Measurements from ENCODE around the gene BMPR1B. TPM values are rescaled to one million over a fixed set of nuclear protein-coding genes. Genes with fewer than 3 reads are reported as not detected.

The BMPR1B gene
- total and polyA plus RNA-seq, 2 of the 4 experiments (the other 2 are of a cell fraction): 0.24 to 0.90 TPM

- Histone ChIP-seq H3K27me3 (ENCODE audit: control insufficient read depth, insufficient read depth, low read length) (no peaks in the 10 kb centered on the region), H4K20me1 (ENCODE audit: insufficient read depth, low read length) (no peaks in the 10 kb centered on the region), H2AK9ac (replicated peaks; ENCODE audit: low read depth, low read length, poor library complexity) (no peak overlapping the region), H3K56ac (ENCODE audit: extremely low read depth, insufficient read depth, low read length) (no peak overlapping the region), H3K14ac (replicated peaks; ENCODE audit: low read depth, low read length) (no peak overlapping the region), H3K9ac (ENCODE audit: low read depth, low read length) (no peak overlapping the region), H3K4ac (ENCODE audit: low read depth, low read length) (no peak overlapping the region), H3K4me2 (ENCODE audit: low read depth, low read length) (no peak overlapping the region), H2BK15ac (ENCODE audit: low read depth, low read length) (no peak overlapping the region), H2BK120ac (ENCODE audit: low read depth, low read length) (no peak overlapping the region), H3K9me1 (ENCODE audit: insufficient read depth, low read length) (no peaks in the 10 kb centered on the region), H3K23ac (ENCODE audit: low read depth, low read length) (no peak overlapping the region), H2AK5ac (ENCODE audit: low read depth, low read length) (no peak overlapping the region), H3K18ac (ENCODE audit: low read depth, low read length) (no peak overlapping the region), H3K79me1 (ENCODE audit: low read depth in 1 of 2, low read length in 2 of 2) (no peaks in the 10 kb centered on the region), H2BK20ac (ENCODE audit: low read depth, low read length) (no peak overlapping the region), H4K8ac (ENCODE audit: low read depth in 2 of 2, low read length in 2 of 2) (no peak overlapping the region), H3K9me3 (ENCODE audit: control insufficient read depth, insufficient read depth, low read length) (no peaks in the 10 kb centered on the region), H4K91ac (ENCODE audit: insufficient read depth, low read depth, low read length) (no peak overlapping the region), H3K4me3 (ENCODE audit: insufficient read depth, low read depth, low read length) (no peak overlapping the region), H3K36me3 (ENCODE audit: control insufficient read depth, insufficient read depth, low read length) (no peaks in the 10 kb centered on the region), H2BK5ac (ENCODE audit: low read depth, low read length, poor library complexity, severe bottlenecking) (no peak overlapping the region), H4K5ac (ENCODE audit: low read depth, low read length) (no peak overlapping the region), H3K27ac (ENCODE audit: insufficient read depth, low read length) (no peak overlapping the region), H2AFZ (replicated peaks; ENCODE audit: low read length, poor library complexity) (no peak overlapping the region), H3K4me1 (ENCODE audit: control insufficient read depth, insufficient read depth, low read length) (no peaks in the 10 kb centered on the region)
- ChIA-PET CTCF (no interaction called here), POLR2A (ENCODE audit: unreplicated experiment) (no interaction called here)
- in situ Hi-C loops (cut with MboI; ENCODE audit: low sequenced_read_pairs): no loop called here
- no peak for TF ChIP-seq MAFK (IDR thresholded peaks at IDR 0.05; ENCODE audit: low read depth, low read length)
- no peak for TF ChIP-seq SMC3 (IDR thresholded peaks at IDR 0.05; ENCODE audit: low read depth, low read length)
- no peak for TF ChIP-seq POLR2A (IDR thresholded peaks at IDR 0.05; ENCODE audit: low read depth, low read length)
- TF ChIP-seq RAD21 (IDR thresholded peaks at IDR 0.05; ENCODE audit: low read length): no peak
- TF ChIP-seq RFX5 (IDR thresholded peaks at IDR 0.05; ENCODE audit: low read depth, low read length): no peak
- no peak for TF ChIP-seq FOS (IDR thresholded peaks at IDR 0.05; ENCODE audit: low read depth, low read length)
- no peak for TF ChIP-seq CHD1 (IDR thresholded peaks at IDR 0.05; ENCODE audit: low read depth, low read length)
- no peak for TF ChIP-seq RCOR1 (IDR thresholded peaks at IDR 0.05; ENCODE audit: insufficient replicate concordance, low read length)
- TF ChIP-seq CEBPB (IDR thresholded peaks at IDR 0.05; ENCODE audit: low read depth, low read length): no peak
- TF ChIP-seq CTCF (conservative IDR thresholded peaks at IDR 0.05; ENCODE audit: low read depth, low read length): no peak
- TF ChIP-seq BHLHE40 (IDR thresholded peaks at IDR 0.05; ENCODE audit: low read depth, low read length): no peak
- no peak for TF ChIP-seq MXI1 (IDR thresholded peaks at IDR 0.05; ENCODE audit: borderline replicate concordance, low read depth, low read length)
- no peak for TF ChIP-seq USF2 (IDR thresholded peaks at IDR 0.05; ENCODE audit: low read depth, low read length)
- intact Hi-C loops (cut with micrococcal nuclease): no loop called here
- BruUV-seq (replicated peaks): no TSS peak
- DNase-seq (no peak), ATAC-seq (ENCODE audit: low read depth) (no peak)
- no CpG with 5 or more reads among the region's 3 CpGs for WGBS, 2 experiments (ENCODE audit: extremely low coverage in 2 of 2, insufficient read length in 1 of 2)
- dilution Hi-C loops (cut with HindIII; ENCODE audit: low sequenced_read_pairs, unreplicated experiment): no loop called here
Measured at GRCh38 chr4:94957030-94957429, 199.3 kb downstream of the BMPR1B start.

All from IMR-90 (cell line).